ENCODE measurements around the gene GALNT1.

GRCh38 chr18:35721431-35722081 lies 140.0 kb downstream of the GALNT1 start:
- no peak for TF ChIP-seq CTCF (IDR thresholded peaks at IDR 0.05)
- TF ChIP-seq TP53 (CRISPR knock-in tag; IDR thresholded peaks at IDR 0.05): no peak

All from WTC11 (cell line).